Left ventricle myocardium superior (tissue), 1 donor: ENCODE measurements around the gene VPS8. TPM values are rescaled to one million over a fixed set of nuclear protein-coding genes. Genes with fewer than 3 reads are reported as not detected.
"Not testable (repeated sequence)": the region's sequence is repeated elsewhere in the genome, so short reads cannot be mapped to it uniquely, and the experiment has no call there.

Experiments
- ATAC-seq: fragments of 200-7000 bp; cut with Tn5 transposase; one replicate; pipeline ENCODE4 v1.9.1; 2020; ENCODE audit warnings: mild to moderate bottlenecking, moderate library complexity
- DNase-seq: peaks from one replicate; pipeline ENCODE4 v3.0.0-alpha.2; 2020
- intact Hi-C: fragments of 100-400 bp; cut with micrococcal nuclease; formaldehyde crosslinking; loops from one replicate; pipeline ENCODE4 v1.11.0; 2022
- total RNA-seq: library from RNA; stranded (reverse); fragmentation: NEBNext Ultra II Directional; extraction: Animal tissue kit (Norgen Biotek cat#: 25700); gene quantifications from one replicate; pipeline ENCODE4 v1.2.1, GENCODE V29; 2021
- donor health status: DM: no; HTN: yes; CAD: no; lungs with severe emphysema.

The VPS8 gene
- total RNA-seq, 1 donor from 2014 or later: 60.1 TPM

DNA sequence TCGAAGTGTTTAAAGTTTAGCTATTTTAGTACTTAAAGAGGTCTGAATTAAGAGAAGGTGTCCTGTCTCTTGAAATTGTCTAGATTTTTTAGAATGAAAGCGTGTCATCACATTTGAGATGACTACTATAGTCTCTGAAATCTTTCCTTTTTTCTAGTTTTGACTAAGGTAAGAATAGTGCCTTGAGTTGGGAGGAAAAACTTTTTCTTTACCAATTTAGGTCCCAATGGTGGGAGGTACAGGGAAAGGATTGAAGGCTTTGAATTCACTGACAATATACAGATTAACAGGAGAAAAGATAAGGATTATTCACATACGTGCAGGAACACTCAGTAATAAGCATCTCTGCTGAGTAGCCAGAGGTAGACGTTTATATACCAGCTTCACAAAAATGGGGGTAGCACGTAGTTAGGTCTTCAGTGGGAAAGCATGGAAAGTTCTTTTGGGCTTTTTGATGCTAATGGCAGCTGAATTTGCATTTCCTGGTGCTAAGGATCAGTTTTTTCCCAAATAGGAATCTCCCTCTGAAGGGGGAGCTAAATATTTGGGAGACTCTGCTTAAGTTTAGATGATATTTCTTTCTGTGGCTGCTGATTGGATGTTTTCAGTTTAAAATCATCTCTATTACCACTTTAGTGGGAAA lies 88.1 kb downstream of the VPS8 start:
- DNase-seq (no peak), ATAC-seq (no peak)
- intact Hi-C loops: no loop called here

DNA sequence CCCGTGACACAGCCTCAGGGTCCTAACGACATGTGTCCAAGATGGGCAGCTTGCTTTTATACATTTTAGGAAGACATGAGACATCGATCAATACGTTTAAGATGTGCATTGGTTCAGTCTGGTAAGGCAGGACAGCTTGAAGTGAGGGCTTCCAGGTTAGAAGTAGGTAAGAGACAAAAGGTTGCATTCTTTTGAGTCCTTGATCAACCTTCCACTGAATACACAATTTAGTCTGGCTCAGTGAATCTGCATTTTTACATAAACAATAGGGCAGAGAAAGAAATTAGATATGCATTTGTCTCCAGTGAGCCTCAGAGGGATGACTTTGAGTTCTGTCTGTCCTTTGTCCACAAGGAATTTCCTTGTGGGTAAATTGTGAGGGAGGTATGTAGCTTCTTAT lies 95.1 kb downstream of the VPS8 start:
- ATAC-seq, DNase-seq, intact Hi-C loops: not testable (repeated sequence)

DNA sequence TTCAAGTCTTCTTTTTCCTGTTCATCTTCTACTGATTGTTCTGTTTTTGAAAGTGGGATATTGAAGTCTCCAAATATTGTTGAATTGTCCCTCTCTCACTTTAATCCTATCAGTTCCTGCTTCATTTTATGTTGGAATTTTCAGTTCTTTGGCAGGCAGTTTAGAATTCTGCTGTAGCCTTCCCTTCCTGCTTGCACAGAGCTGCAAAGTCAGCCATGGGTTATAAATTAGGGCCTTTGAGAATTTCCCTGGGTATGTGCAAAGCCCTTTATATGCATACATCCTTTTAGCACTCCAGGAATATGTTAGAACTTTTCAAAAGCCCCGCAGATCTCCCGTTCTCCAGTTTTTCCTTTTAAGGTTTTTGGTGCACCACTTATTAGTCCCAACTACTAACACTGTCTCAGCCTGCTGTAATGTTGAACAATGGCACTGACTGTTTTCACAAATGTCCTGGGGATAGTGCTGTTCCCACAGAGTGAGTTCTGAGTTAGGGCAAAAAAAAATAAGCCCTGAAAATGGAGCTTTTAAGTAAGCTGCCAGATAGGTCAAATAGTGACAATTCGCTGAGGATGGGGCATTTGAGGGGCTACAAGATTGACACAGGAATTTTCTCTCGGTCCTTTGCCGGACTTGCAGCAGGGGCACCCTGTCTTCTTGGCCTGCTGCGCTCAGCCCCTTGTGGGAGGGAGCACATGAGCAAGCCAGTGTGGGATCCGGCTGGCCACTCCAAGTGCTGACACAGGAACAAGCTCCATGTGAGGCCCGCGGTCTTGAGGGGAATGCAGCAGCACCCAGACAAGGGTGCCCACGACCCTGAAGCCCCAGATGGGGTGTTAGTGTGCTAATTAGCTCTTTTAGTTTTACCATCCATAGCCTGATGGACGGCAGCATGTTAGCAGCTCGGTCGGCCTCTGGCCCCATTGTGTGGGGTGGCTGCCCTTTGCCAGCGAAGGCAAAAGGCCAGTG lies 96.0 kb downstream of the VPS8 start:
- ATAC-seq (peak; percentile 61), DNase-seq (peak; percentile 36)
- intact Hi-C loops: no loop called here

DNA sequence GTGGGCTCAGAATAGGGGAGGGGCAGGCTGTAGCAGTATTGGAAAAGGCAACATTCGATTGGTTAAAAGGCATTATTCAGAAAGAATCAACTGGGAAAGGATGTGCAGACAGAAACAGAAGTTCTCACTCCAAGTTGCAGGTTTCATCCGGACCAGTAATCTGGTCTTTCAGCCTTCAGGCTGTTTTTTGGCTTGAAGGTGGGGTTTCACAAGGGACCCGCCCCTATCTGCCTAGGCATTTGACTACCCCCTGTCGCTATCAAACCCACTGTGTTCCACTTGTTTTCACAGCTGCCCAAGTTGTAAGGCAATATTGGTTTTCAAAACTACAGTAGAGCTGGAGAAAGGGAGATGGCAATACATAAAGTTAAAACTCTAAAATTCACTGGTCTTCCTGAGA lies 96.9 kb downstream of the VPS8 start:
- intact Hi-C loops: no loop called here
- DNase-seq (no peak), ATAC-seq (no peak)

DNA sequence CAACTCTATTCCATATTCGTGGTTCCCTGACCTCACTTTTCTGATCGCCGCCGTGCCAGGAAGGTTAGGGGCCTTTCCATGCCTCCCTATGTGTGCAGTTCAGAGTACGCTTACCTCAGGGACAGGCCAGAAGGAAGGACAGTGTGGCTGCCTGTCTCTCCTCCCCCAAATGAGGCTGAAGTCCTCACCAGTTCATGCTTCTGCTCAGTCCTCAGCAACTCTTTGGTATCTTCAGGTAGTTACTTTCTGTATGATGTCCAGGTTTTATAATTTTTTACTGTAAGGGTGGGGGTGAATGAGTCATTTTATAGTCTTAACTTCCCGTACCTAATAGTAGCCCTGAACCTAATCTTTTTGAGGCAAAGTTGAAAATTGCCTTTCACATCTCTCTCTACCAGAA lies 98.7 kb downstream of the VPS8 start:
- intact Hi-C loops: no loop called here
- no peak for ATAC-seq
- DNase-seq: no peak

DNA sequence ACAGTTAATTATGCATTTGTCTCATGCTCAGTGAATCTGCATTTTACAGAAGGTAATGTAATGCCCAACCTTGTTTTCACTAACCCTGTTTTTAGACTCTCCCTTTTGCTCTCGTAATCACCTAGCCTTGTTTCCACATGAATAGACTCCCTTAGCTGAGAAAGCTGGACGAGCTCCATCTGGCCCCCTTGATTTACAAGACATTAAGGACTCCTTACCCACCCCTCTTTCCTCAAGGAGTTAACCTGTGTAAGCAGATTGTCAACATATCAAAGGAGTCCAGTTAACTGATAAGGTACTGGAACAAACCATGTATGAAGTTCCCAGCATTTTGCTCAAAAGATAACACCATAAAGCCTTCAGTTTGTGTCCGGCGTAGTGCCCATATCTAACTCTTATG lies 99.6 kb downstream of the VPS8 start:
- ATAC-seq: no peak
- intact Hi-C loops: no loop called here

DNA sequence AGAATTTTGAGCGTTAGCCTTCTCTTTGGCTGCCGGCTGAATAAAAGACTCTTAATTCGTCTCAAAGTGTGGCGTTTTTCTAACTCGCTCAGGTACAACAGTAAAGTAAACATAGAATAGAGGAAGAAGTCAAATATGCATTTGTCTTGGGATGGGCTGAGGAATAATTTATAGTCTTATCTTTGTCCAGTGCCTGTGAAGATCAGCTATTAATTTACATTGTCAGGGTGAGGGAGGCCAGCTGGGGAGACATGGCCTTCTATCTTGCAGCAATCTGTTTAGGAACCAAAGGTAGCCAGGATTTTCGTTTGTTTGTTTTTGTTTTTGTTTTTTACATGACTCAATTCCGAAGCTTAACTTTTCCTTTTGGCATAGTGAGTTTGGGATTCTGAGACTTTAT lies 100.2 kb downstream of the VPS8 start:
- no peak for DNase-seq
- ATAC-seq: no peak
- intact Hi-C loops: no loop called here

More for the DNA sequence above, 99.6 kb downstream of the VPS8 start:
- DNase-seq: no peak

DNA sequence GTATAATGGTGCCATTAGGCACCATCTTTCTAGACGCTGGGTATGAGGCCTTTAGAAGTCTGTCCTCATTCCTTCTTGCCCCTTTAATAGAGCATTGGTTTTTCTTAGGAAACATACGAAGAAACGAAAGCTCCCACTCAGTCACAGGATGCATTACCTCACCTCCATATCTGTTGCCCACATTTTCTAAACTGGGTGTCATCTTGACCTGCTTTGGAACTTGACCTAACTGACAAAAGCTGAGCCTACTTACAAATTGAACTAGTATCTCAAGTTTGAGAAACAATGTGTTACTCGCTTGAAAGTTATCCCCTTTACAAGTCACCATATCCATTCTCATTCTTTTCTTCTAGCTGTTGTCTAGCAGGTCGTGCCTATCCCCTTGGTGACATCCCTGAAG lies 102.7 kb downstream of the VPS8 start:
- ATAC-seq: no peak
- no peak for DNase-seq
- intact Hi-C loops: no loop called here

DNA sequence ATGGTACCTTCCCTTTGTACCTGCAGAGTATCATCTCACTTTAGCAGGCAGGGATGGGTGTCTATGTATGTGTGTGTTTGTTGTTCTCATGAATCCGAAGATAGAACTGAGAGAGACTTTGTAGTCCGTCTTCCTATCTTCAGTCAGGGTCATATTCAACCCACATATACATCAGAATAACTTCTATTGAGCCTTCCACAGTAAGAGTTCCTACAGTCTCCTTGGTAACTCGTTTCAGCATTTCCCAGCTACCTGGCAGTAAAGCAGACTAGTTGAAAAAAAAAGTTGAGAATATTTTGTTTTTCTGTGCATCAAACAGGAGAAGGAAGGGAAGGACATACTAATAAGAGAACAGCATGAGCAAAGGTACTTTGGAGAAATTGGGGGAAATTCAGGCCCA lies 106.8 kb downstream of the VPS8 start:
- intact Hi-C loops: no loop called here
- DNase-seq (no peak), ATAC-seq (no peak)

DNA sequence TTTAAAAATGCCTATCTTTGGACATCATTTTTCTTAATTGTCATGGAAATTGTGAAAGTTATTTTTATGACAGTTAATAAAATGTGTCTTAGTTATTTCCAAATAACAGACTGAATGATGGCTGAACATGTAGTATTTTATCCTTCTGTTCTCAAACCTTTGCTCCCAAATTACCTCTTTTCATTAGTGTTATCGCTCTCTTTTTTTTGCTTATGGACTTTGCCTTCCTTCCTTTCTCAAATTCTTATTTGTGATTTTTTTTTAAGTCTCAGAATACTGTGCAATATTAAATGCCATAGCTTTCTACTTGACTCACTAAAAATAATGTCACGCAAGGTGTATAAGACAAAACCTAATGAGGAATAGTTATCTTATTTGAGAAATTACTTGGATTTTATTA lies 107.7 kb downstream of the VPS8 start:
- intact Hi-C loops: no loop called here
- ATAC-seq (no peak), DNase-seq (no peak)

DNA sequence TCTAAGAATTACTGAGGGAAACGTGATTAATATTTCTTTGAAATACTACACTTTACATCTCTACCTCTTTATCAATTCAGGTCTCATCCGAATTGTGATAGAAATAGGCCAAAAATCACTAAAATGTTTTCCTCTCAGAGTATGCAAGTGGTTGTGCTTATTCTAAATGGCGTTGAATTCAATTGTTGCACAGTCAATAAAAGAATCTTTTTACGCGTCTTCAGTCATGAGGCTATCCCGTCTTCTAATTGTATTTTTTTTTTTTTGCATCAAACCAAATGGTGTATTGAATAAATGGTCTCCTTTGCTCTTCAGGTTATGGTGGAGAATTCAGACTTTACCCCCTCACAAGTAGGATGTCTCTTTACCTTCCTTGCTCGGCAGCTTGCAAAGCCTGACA lies 112.6 kb downstream of the VPS8 start:
- ATAC-seq (no peak), DNase-seq (no peak)
- intact Hi-C loops: no loop called here

DNA sequence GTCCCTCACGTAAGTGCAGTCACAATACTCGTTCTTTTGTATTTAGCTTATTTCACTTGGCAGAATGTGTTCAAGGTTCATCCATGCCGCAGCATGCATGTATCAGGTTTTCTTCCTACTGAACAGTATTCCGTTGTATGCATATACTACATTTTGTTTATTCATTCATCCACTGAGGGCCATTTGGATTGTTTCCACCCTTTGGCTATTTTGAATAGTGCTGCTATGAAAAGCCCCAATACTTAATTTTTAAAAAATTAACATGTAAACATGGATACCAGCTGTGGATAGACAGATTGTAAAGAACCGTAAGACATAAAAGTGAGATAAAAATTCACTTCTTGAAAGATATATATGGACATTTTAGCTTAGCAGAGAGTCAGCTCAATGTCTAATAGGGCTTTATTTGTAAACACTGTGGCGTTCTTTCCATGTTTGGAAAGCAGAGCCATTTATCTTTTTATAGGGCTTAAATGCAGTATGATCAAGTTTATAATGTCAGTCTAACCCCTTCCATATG lies 115.9 kb downstream of the VPS8 start:
- ATAC-seq: no peak
- no peak for DNase-seq
- intact Hi-C loops: no loop called here

DNA sequence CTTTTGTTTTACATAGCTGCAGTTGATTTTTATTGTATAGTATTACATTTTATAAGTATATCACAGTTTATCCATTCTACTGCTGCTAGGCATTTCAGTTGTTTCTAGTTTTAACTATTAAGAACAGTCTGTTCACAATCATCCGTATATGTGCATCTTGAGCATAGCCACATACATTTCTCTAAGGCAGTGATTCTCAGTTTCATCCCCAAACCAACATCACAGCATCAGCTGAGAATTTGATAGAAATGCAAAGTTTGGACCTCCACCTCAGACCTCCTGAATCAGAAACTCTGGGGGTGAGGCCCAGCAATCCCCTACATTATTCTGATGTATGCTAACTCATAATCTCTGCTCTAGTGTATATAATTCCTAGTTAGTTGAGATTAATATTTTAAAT lies 120.8 kb downstream of the VPS8 start:
- intact Hi-C loops: no loop called here
- DNase-seq (no peak), ATAC-seq (no peak)

DNA sequence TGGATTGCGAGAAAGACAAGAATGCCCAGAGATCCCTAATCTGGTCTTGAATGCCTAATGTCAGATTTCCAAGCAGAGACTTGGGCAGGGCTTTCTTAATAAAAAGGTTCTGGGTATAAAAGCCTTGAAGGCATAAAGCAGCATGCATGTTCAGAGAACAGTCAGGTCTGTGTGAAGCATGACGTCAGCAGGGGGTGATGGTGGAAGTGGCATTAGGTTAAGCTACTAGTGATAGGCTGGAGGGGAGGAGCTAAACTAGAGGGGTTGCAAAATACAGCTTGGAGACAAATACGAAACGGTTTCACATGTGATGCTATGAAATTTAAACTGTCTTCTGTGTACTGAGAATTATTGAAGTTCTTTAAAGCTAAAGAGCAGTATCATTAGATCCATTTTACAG lies 125.6 kb downstream of the VPS8 start:
- intact Hi-C loops: no loop called here
- no peak for DNase-seq
- no peak for ATAC-seq

DNA sequence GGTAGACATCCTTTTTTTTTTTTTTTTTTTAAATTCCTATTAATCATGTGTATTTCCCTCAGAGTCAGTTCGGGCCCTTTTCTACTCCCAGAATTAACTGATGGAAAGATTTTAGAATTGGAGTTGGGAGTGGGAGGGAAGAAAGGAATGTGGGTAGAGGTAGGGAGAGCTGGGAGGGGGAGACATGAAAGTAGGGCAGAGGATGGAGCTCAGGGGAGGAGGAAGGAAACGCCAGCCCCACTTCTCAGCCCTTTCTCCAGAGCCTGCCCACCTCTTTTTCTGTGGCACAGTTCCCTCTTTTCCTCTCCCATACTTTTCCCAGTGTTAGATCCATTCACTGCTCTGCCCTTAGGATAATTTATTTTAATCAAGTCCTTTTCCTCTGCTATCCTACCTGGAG lies 129.4 kb downstream of the VPS8 start:
- intact Hi-C loops: no loop called here
- DNase-seq: no peak
- no peak for ATAC-seq

DNA sequence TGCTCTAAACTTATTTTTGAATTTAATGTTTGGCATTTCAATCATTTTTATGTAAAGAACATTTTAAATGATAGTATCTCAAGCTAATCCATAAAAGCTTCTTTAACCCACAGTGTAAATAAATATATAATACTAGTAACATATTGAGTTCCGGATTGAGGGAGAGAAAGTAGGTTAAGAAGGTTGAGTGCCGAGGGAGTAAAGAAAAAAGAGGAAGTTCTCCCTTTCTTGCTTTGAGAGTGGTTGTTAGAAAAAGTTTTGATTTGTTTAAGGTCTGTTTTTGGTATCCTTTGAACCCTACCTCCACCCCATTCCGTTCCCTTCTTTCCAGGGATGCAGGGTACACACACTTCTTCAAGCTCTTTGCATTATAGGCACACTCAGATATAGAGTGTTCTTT lies 130.8 kb downstream of the VPS8 start:
- intact Hi-C loops: no loop called here
- DNase-seq (no peak), ATAC-seq (no peak)

DNA sequence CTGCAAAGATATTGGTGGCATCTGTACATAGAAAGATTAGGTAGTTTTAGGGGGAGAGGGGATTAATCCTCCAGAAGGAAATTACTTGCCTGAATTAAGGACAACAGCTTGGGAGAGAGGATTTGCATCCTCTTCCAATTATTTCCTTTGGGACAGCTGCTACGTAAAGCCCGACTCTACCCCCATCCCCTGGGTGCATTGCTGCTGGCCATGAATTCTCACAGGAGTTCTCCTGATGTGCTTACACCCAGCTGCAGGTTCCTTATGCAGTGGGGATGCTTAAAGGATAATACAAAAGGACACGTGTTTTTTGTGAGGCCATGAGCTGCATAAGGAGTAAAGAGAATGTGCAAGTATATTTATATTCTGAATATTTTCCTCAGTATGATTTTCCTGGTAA lies 132.3 kb downstream of the VPS8 start:
- ATAC-seq (no peak), DNase-seq (no peak)
- intact Hi-C loops: no loop called here

DNA sequence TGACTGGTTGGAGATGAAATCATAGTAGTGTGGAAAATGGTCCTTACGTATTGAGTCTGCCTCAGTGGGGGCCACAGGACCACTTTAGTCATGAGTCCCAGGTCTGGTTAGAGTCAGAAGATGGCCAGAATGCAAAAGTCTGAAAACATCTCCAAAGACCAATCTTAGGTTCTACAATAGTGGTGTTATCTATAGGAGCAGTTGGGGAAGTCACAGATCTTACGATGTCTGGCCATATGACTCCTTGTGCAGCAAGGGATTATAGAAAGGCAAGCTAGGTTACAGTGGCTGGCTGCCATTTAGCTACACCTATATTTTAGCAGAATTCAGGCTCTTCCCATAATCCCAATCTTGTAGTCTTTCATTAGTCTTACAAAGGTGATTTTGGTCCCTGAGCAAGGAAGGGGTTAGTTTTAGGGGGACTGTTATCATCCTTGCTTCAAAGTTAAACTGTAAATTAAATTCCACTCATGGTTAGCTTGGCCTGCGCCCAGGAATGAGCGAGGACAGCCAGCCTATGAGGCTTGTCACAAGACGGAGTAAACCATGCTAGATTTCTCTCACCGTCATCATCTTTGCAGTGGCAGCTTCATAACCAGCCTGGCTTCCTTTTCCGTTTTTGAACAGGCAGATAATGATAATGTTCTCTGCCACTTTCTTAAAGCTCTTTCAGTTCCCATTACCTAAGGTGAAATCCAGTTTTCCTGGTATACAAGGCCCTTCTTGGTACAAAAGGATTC lies 134.1 kb downstream of the VPS8 start:
- DNase-seq: peak; percentile 36
- peak; percentile 68 for ATAC-seq
- intact Hi-C loops: no loop called here

DNA sequence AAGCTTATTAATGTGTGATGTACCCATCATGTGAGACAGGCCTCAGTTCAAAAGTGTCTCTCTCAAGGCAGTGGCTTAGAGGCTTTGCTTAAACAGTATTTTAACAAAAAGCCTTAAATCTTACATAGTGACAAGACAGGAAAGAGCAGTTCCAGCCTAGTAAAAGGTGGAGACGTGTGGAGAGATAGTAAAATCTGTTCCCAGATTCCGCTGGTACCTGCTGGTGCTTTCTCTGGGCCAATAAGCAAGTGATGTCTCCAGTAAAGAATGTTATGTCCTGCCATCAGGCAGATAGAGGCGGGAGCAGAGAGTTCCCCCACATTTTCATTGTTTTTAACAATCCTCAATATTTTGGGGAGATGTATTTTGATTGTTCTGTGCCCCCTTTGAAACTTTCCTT lies 135.0 kb downstream of the VPS8 start:
- ATAC-seq (no peak), DNase-seq (no peak)
- intact Hi-C loops: no loop called here
